ENCODE data around the gene DDX1.

DDX1 gene

GRCh38 chr2:15640784-15641183 is 49.1 kb downstream of the DDX1 start:
- whole genome bisulfite sequencing (ENCODE audit: insufficient coverage, insufficient read length): 100% methylated on average over 1 of the region's 2 CpGs
- Histone ChIP-seq H3K36me3 (ENCODE audit: control insufficient read depth, insufficient read depth, low read length) (no peaks in the 10 kb centered on the region), H3K27me3 (ENCODE audit: control insufficient read depth, insufficient read depth, low read length) (no peaks in the 10 kb centered on the region), H3K4me3 (ENCODE audit: low read length) (no peak overlapping the region), H3K9me3 (ENCODE audit: control insufficient read depth, insufficient read depth, low read length) (no peaks in the 10 kb centered on the region), H3K4me1 (ENCODE audit: control insufficient read depth, insufficient read depth, low read length) (no peaks in the 10 kb centered on the region), H3K27ac (ENCODE audit: low read length) (no peak overlapping the region)
- no peak for DNase-seq (ENCODE audit: low read depth, low spot score)

GRCh38 chr2:15641530-15641982 is 49.9 kb downstream of the DDX1 start:
- H3K4me1 ChIP-seq (ENCODE audit: control insufficient read depth, insufficient read depth, low read length): no peaks in the 10 kb centered on the region
- H3K36me3 ChIP-seq (ENCODE audit: control insufficient read depth, insufficient read depth, low read length): no peaks in the 10 kb centered on the region
- no CpG with 5 or more reads among the region's 1 CpG for WGBS (ENCODE audit: insufficient coverage, insufficient read length)
- no peak overlapping the region for H3K27ac ChIP-seq (ENCODE audit: low read length)
- DNase-seq (ENCODE audit: low read depth, low spot score): no peak
- no peaks in the 10 kb centered on the region for H3K9me3 ChIP-seq (ENCODE audit: control insufficient read depth, insufficient read depth, low read length)
- no peak overlapping the region for H3K4me3 ChIP-seq (ENCODE audit: low read length)
- H3K27me3 ChIP-seq (ENCODE audit: control insufficient read depth, insufficient read depth, low read length): no peaks in the 10 kb centered on the region

- H3K9me3 ChIP-seq (ENCODE audit: control insufficient read depth, insufficient read depth, low read length): no peaks in the 10 kb centered on the region
- H3K27me3 ChIP-seq (ENCODE audit: control insufficient read depth, insufficient read depth, low read length): no peaks in the 10 kb centered on the region
- H3K27ac ChIP-seq (ENCODE audit: low read length): no peak overlapping the region
- H3K36me3 ChIP-seq (ENCODE audit: control insufficient read depth, insufficient read depth, low read length): no peaks in the 10 kb centered on the region
- no CpG with 5 or more reads among the region's 12 CpGs for WGBS (ENCODE audit: insufficient coverage, insufficient read length)
- DNase-seq (ENCODE audit: low read depth, low spot score): no peak
- no peaks in the 10 kb centered on the region for H3K4me1 ChIP-seq (ENCODE audit: control insufficient read depth, insufficient read depth, low read length)
- no peak overlapping the region for H3K4me3 ChIP-seq (ENCODE audit: low read length)
These were observed 50.5 kb downstream of the DDX1 start for GRCh38 chr2:15642011-15642814.

- H3K4me3 ChIP-seq (ENCODE audit: low read length): no peak overlapping the region
- WGBS (ENCODE audit: insufficient coverage, insufficient read length): no CpG with 5 or more reads among the region's 13 CpGs
- no peaks in the 10 kb centered on the region for H3K36me3 ChIP-seq (ENCODE audit: control insufficient read depth, insufficient read depth, low read length)
- no peaks in the 10 kb centered on the region for H3K4me1 ChIP-seq (ENCODE audit: control insufficient read depth, insufficient read depth, low read length)
- no peak for DNase-seq (ENCODE audit: low read depth, low spot score)
- H3K27me3 ChIP-seq (ENCODE audit: control insufficient read depth, insufficient read depth, low read length): no peaks in the 10 kb centered on the region
- no peak overlapping the region for H3K27ac ChIP-seq (ENCODE audit: low read length)
- H3K9me3 ChIP-seq (ENCODE audit: control insufficient read depth, insufficient read depth, low read length): no peaks in the 10 kb centered on the region
These were observed 51.3 kb downstream of the DDX1 start for GRCh38 chr2:15642815-15643500.

- Histone ChIP-seq H3K9me3 (ENCODE audit: control insufficient read depth, insufficient read depth, low read length) (no peaks in the 10 kb centered on the region), H3K36me3 (ENCODE audit: control insufficient read depth, insufficient read depth, low read length) (no peaks in the 10 kb centered on the region), H3K27ac (ENCODE audit: low read length) (no peak overlapping the region), H3K4me3 (ENCODE audit: low read length) (no peak overlapping the region), H3K27me3 (ENCODE audit: control insufficient read depth, insufficient read depth, low read length) (no peaks in the 10 kb centered on the region), H3K4me1 (ENCODE audit: control insufficient read depth, insufficient read depth, low read length) (no peaks in the 10 kb centered on the region)
- WGBS (ENCODE audit: insufficient coverage, insufficient read length): no CpG with 5 or more reads among the region's 4 CpGs
- DNase-seq (ENCODE audit: low read depth, low spot score): no peak
These were observed 52.3 kb downstream of the DDX1 start for GRCh38 chr2:15643791-15644585.

- Histone ChIP-seq H3K4me1 (ENCODE audit: control insufficient read depth, insufficient read depth, low read length) (no peaks in the 10 kb centered on the region), H3K9me3 (ENCODE audit: control insufficient read depth, insufficient read depth, low read length) (no peaks in the 10 kb centered on the region), H3K27me3 (ENCODE audit: control insufficient read depth, insufficient read depth, low read length) (no peaks in the 10 kb centered on the region), H3K36me3 (ENCODE audit: control insufficient read depth, insufficient read depth, low read length) (no peaks in the 10 kb centered on the region), H3K4me3 (ENCODE audit: low read length) (no peak overlapping the region), H3K27ac (ENCODE audit: low read length) (no peak overlapping the region)
- WGBS (ENCODE audit: insufficient coverage, insufficient read length): no CpG with 5 or more reads among the region's 2 CpGs
- no peak for DNase-seq (ENCODE audit: low read depth, low spot score)
These were observed 53.6 kb downstream of the DDX1 start for GRCh38 chr2:15645300-15645699.

GRCh38 chr2:15645720-15646385 is 54.2 kb downstream of the DDX1 start:
- no CpG with 5 or more reads among the region's 9 CpGs for WGBS (ENCODE audit: insufficient coverage, insufficient read length)
- no peaks in the 10 kb centered on the region for H3K36me3 ChIP-seq (ENCODE audit: control insufficient read depth, insufficient read depth, low read length)
- H3K9me3 ChIP-seq (ENCODE audit: control insufficient read depth, insufficient read depth, low read length): no peaks in the 10 kb centered on the region
- no peaks in the 10 kb centered on the region for H3K4me1 ChIP-seq (ENCODE audit: control insufficient read depth, insufficient read depth, low read length)
- DNase-seq (ENCODE audit: low read depth, low spot score): no peak
- no peak overlapping the region for H3K4me3 ChIP-seq (ENCODE audit: low read length)
- no peaks in the 10 kb centered on the region for H3K27me3 ChIP-seq (ENCODE audit: control insufficient read depth, insufficient read depth, low read length)
- no peak overlapping the region for H3K27ac ChIP-seq (ENCODE audit: low read length)

- H3K27me3 ChIP-seq (ENCODE audit: control insufficient read depth, insufficient read depth, low read length): no peaks in the 10 kb centered on the region
- no peaks in the 10 kb centered on the region for H3K36me3 ChIP-seq (ENCODE audit: control insufficient read depth, insufficient read depth, low read length)
- no peak for DNase-seq (ENCODE audit: low read depth, low spot score)
- H3K9me3 ChIP-seq (ENCODE audit: control insufficient read depth, insufficient read depth, low read length): no peaks in the 10 kb centered on the region
- no peaks in the 10 kb centered on the region for H3K4me1 ChIP-seq (ENCODE audit: control insufficient read depth, insufficient read depth, low read length)
- H3K4me3 ChIP-seq (ENCODE audit: low read length): no peak overlapping the region
- no CpG with 5 or more reads among the region's 6 CpGs for WGBS (ENCODE audit: insufficient coverage, insufficient read length)
- H3K27ac ChIP-seq (ENCODE audit: low read length): no peak overlapping the region
These were observed 55.0 kb downstream of the DDX1 start for GRCh38 chr2:15646661-15647060.

GRCh38 chr2:15647622-15648590 is 56.2 kb downstream of the DDX1 start:
- no peak for DNase-seq (ENCODE audit: low read depth, low spot score)
- no peaks in the 10 kb centered on the region for H3K9me3 ChIP-seq (ENCODE audit: control insufficient read depth, insufficient read depth, low read length)
- WGBS (ENCODE audit: insufficient coverage, insufficient read length): no CpG with 5 or more reads among the region's 18 CpGs
- no peaks in the 10 kb centered on the region for H3K36me3 ChIP-seq (ENCODE audit: control insufficient read depth, insufficient read depth, low read length)
- H3K27ac ChIP-seq (ENCODE audit: low read length): no peak overlapping the region
- H3K4me1 ChIP-seq (ENCODE audit: control insufficient read depth, insufficient read depth, low read length): no peaks in the 10 kb centered on the region
- no peak overlapping the region for H3K4me3 ChIP-seq (ENCODE audit: low read length)
- no peaks in the 10 kb centered on the region for H3K27me3 ChIP-seq (ENCODE audit: control insufficient read depth, insufficient read depth, low read length)
